Glutamatergic neuron (in vitro differentiated cells): ENCODE data around the gene ZACN. TPM values are rescaled to one million over a fixed set of nuclear protein-coding genes. Genes with fewer than 3 reads are reported as not detected.
A peak's percentile ranks its signal among the peaks of the same experiment; 100 is the strongest.

Experiments
- DNase-seq: peaks from one replicate; pipeline ENCODE4 v3.0.0; 2022
- H3K27ac Mint-ChIP-seq: one replicate; pipeline ENCODE4 v1.8.0; 2020; ENCODE audit warnings: mild to moderate bottlenecking, mixed read lengths, inconsistent platforms; ENCODE audit not compliant: unreplicated experiment
- H3K27me3 Mint-ChIP-seq: one replicate; pipeline ENCODE4 v1.8.0; 2020; ENCODE audit warnings: mild to moderate bottlenecking, moderate library complexity, mixed read lengths, inconsistent platforms; ENCODE audit not compliant: unreplicated experiment
- H3K36me3 Mint-ChIP-seq: one replicate; pipeline ENCODE4 v1.8.0; 2020; ENCODE audit warnings: mild to moderate bottlenecking, mixed read lengths, inconsistent platforms; ENCODE audit not compliant: unreplicated experiment
- H3K4me1 Mint-ChIP-seq: one replicate; pipeline ENCODE4 v1.8.0; 2020; ENCODE audit warnings: mild to moderate bottlenecking, low read depth, mixed read lengths, inconsistent platforms; ENCODE audit not compliant: unreplicated experiment
- H3K4me3 Mint-ChIP-seq: one replicate; pipeline ENCODE4 v1.8.0; 2020; ENCODE audit warnings: mild to moderate bottlenecking, mixed read lengths, inconsistent platforms; ENCODE audit not compliant: unreplicated experiment
- H3K9me3 Mint-ChIP-seq: one replicate; pipeline ENCODE4 v1.8.0; 2020; ENCODE audit warnings: mild to moderate bottlenecking, moderate library complexity, mixed read lengths, inconsistent platforms; ENCODE audit not compliant: unreplicated experiment
- CTCF ChIP-seq: fragments of 200-600 bp; sonication (generic); IDR thresholded peaks from one replicate; pipeline ENCODE4 v1.5.0; 2021; ENCODE audit not compliant: partially characterized antibody, unreplicated experiment
- total RNA-seq: library from RNA; stranded (reverse); fragmentation: NEBNext Ultra II Directional; extraction: Animal tissue kit (Norgen Biotek cat#: 25700); gene quantifications from one replicate; pipeline ENCODE4 v1.2.1, GENCODE V29; 2021; ENCODE audit not compliant: unreplicated experiment

ZACN gene
- total RNA-seq, 1 donor from 2014 or later, result 1.9 TPM

- no peaks in the 10 kb centered on the region for H3K36me3 Mint-ChIP-seq
Measured at GRCh38 chr17:76092526-76093413, 13.8 kb downstream of the ZACN start.

GRCh38 chr17:76094046-76094445, 15.1 kb downstream of the ZACN start:
- H3K27ac Mint-ChIP-seq, result no peak overlapping the region
- no peaks in the 10 kb centered on the region for H3K4me1 Mint-ChIP-seq
- peaks cover 6% of the 10 kb centered on the region for H3K27me3 Mint-ChIP-seq
- TF ChIP-seq CTCF, result no peak
- H3K4me3 Mint-ChIP-seq, result no peak overlapping the region
- no peaks in the 10 kb centered on the region for H3K9me3 Mint-ChIP-seq
- no peak for DNase-seq
- H3K36me3 Mint-ChIP-seq, result no peaks in the 10 kb centered on the region

More at GRCh38 chr17:76092526-76093413, 13.8 kb downstream of the ZACN start:
- H3K27me3 Mint-ChIP-seq, result peaks cover 6% of the 10 kb centered on the region
- no peak for DNase-seq
- no peaks in the 10 kb centered on the region for H3K4me1 Mint-ChIP-seq
- no peaks in the 10 kb centered on the region for H3K9me3 Mint-ChIP-seq
- no peak overlapping the region for H3K4me3 Mint-ChIP-seq
- no peak for TF ChIP-seq CTCF
- no peak overlapping the region for H3K27ac Mint-ChIP-seq

GRCh38 chr17:76095943-76096342, 17.0 kb downstream of the ZACN start:
- TF ChIP-seq CTCF, result no peak
- no peak for DNase-seq
- Mint-ChIP-seq H3K27me3 (peaks cover 3% of the 10 kb centered on the region), H3K36me3 (peaks cover 5% of the 10 kb centered on the region), H3K4me1 (no peaks in the 10 kb centered on the region), H3K9me3 (no peaks in the 10 kb centered on the region), H3K27ac (no peak overlapping the region), H3K4me3 (no peak overlapping the region)

GRCh38 chr17:76097716-76098295, 18.8 kb downstream of the ZACN start:
- H3K4me3 Mint-ChIP-seq, result no peak overlapping the region
- DNase-seq, result no peak
- peaks cover 2% of the 10 kb centered on the region for H3K4me1 Mint-ChIP-seq
- TF ChIP-seq CTCF, result no peak
- H3K36me3 Mint-ChIP-seq, result peaks cover 5% of the 10 kb centered on the region
- no peaks in the 10 kb centered on the region for H3K9me3 Mint-ChIP-seq
- peaks cover 3% of the 10 kb centered on the region for H3K27me3 Mint-ChIP-seq
- H3K27ac Mint-ChIP-seq, result no peak overlapping the region

- H3K4me1 Mint-ChIP-seq, result peaks cover 3% of the 10 kb centered on the region
- peak overlapping the region; percentile 98 for H3K4me3 Mint-ChIP-seq
- TF ChIP-seq CTCF, result no peak
- H3K9me3 Mint-ChIP-seq, result peaks cover 2% of the 10 kb centered on the region
- H3K27ac Mint-ChIP-seq, result peak overlapping the region; percentile 99
- no peaks in the 10 kb centered on the region for H3K27me3 Mint-ChIP-seq
- no peak for DNase-seq
- H3K36me3 Mint-ChIP-seq, result peaks cover 5% of the 10 kb centered on the region
Measured at GRCh38 chr17:76102944-76103273, 23.9 kb downstream of the ZACN start.
